Stimulated activated CD4-positive, alpha-beta T cell treated with anti-CD3 and anti-CD28 coated beads, Interleukin-1b, Interleukin-23, amount 100 ng/mL, for 24 hours (primary cell): ENCODE measurements around the gene IMMP2L.
"Not testable (repeated sequence)": the region's sequence is repeated elsewhere in the genome, so short reads cannot be mapped to it uniquely, and the experiment has no call there.

Experiments
- DNase-seq, 4 experiments: peaks; one replicate each; pipeline ENCODE4 v3.0.0-alpha.2; 2020; ENCODE audit warnings: low read depth in 4 of 4, low spot score in 1 of 4

The IMMP2L gene

DNA sequence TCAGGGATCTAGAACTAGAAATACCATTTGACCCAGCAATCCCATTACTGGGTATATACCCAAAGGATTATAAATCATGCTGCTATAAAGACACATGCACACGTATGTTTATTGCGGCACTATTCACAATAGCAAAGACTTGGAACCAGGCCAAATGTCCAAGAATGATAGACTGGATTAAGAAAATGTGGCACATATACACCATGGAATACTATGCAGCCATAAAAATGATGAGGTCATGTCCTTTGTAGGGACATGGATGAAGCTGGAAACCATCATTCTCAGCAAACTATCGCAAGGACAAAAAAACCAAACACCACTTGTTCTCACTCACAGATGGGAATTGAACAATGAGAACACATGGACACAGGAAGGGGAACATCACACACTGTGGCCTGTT is 96.5 kb downstream of the IMMP2L start:
- not testable (repeated sequence) for DNase-seq

DNA sequence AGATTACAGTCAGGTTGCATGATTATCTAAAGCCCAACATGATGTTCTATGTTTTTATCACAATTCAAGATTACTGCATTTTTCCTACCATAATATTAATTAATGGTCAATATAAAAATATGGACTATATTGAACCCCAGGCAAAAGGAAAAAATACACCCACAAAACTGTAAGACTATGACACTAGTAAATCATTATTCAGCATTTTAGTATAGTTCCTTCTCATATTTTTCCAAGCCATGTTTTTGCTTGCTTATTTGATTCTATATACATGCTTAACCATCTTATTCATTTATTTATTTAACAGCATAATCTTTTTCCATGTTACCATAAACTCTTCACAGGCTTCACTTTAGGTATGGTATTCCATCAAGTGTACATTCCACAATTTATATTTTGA is 101.6 kb downstream of the IMMP2L start:
- no peak for DNase-seq

DNA sequence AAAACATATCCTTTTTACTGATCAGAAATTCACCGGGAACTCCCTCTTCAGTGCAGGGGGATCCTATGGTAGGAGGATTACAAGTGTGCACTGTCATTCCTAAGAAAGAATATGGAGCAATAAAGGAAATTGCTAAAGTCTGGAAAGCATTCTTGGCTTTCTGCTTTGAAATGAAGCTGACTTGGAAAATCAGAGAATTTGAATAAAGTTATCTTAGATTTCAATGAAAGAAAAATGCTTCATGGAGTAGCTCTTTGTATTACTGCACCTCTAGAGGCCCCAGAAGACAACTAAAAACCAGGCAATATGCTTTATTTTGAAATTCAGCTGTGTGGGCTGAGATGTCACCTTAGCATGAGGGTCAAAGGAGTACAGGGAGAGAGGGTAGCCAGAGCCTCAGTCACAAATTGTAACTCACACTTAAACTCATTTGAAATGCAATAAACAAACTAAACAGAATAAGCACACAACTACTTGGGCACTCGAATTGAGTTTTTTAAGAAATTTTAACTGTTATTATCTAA is 102.5 kb downstream of the IMMP2L start:
- DNase-seq, result no peak

DNA sequence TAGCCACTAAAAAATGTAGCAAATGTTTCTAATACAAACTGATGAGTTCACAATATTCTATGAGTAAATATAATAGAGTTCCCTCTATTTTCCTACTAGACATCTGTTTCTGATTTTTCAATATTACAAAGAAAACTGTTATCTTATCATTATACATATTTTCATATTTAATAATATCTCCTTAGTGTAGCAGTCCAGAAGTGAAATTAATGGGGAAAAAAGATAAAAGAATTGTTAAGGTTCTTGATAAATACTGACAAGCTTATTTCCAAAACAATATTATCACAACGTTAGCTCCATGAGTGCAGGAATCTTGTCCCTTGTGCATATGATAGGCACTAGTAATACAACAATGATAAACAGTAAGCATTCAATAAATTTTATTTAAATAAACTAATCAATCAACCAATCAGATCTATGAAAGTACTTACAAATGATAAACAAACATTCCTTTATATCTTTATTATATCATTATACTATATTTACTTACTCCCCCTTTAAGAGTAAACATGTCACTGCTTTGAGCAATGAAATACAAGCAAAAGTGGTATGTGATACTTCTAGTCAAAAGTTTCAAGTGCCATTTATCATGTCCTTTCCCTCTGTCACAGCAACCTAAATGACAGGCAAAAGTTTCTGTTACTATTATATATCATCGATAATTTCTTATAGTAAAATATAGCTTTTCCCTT is 103.1 kb downstream of the IMMP2L start:
- DNase-seq, result no peak

DNA sequence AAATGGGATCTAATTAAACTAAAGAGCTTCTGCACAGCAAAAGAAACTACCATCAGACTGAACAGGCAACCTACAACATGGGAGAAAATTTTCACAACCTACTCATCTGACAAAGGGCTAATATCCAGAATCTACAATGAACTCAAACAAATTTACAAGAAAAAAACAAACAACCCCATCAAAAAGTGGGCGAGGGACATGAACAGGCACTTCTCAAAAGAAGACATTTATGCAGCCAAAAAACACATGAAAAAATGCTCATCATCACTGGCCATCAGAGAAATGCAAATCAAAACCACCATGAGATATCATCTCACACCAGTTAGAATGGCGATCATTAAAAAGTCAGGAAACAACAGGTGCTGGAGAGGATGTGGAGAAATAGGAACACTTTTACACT is 111.6 kb downstream of the IMMP2L start:
- not testable (repeated sequence) for DNase-seq

DNA sequence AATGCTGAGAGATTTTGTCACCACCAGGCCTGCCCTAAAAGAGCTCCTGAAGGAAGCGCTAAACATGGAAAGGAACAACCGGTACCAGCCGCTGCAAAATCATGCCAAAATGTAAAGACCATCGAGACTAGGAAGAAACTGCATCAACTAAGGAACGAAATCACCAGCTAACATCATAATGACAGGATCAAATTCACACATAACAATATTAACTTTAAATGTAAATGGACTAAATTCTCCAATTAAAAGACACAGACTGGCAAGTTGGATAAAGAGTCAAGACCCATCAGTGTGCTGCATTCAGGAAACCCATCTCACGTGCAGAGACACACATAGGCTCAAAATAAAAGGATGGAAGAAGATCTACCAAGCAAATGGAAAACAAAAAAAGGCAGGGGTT is 114.8 kb downstream of the IMMP2L start:
- not testable (repeated sequence) for DNase-seq

DNA sequence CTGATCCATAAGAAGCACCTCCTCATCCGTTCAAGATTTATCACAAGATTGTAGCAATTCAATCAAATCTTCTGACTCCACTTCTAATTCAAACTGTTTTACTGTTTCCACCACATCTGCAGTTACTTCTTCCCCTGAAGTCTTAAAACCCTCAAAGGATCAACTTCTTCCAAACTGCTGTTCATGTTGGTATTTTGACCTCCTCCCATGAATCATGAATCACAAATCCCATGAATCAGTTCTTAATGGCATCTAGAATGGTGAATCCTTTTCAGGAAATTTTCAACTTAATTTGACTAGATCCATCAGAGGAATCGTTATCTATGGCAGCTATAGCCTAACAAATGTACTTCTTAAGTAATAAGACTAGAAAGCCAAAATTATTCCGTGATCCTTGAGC is 122.3 kb downstream of the IMMP2L start:
- no peak for DNase-seq

DNA sequence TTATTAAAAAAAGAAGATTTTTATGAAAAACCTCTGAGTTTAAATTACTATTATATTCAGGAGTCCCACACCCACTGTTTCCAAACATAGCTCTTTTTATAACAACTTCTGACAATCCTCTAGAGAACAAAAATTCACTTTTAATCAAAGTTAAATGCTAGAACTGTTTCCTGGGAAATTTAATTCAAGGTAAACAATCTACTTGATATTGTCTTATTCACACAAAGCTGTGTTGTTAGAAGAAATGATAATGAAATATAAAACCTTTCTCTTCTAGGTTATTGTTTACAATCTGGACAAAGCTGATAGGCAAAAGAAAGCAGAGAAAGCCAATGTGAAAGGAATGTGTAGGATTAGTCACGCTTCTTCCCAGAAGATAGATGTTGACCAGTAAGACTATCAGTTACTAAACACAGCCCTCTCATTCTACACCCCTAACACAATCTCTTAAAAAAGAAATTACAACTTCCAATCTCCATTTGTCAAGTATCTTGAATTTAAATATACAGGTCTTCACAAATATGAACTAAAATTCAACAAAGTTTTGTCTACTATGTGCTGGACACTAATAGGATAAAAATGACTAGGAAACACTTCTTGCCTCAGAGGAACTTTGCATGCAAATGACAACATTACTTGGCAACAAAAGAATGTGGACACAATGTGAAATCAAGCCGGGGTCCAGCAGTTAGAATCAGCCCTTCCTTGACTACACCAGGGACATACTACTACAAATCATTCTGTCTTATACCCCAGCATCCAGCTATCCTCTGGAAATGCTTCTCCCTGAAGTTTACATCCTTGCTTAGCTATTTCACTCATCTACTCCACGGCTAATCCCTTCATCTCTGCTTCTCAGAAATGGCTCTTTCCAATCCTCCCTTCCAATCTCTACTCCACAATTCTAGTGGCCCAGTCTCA is 123.7 kb downstream of the IMMP2L start:
- no peak for DNase-seq

DNA sequence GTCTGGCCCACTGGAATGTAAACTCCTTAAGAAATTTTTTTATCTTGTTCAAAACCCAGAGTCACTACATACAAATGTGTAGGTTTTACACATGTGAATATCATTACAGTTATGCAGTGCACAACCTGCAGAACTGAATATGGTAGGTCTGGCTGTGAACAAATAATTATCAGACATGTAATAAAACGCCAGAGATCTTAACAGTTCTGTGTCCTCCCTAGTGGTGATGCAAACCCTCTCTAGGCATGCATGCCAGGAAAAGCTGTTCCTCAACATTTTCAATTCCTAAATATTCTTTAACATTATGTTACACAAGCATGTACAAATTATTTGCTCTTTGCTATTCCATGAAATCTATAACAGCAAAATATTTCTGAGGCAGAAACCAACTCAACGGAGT is 124.6 kb downstream of the IMMP2L start:
- DNase-seq, result no peak

DNA sequence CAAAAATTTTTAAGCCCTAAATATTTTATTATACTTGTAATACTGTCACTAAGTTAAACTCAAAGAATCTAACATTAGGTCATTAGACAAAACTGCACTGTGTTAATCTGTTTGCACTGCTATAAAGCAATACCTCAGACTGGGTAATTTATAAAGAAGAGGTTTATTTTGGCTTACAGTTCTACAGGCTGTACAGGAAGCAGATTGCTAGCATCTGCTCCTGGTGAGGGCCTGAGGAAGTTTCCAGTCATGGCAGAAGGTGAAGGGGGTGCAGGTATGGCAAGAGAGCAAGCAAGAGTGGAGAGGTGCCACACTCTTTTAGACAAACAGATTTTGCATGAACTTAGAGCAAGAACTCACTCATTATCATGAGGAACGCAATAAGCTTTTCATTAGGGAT is 125.7 kb downstream of the IMMP2L start:
- DNase-seq, result no peak

DNA sequence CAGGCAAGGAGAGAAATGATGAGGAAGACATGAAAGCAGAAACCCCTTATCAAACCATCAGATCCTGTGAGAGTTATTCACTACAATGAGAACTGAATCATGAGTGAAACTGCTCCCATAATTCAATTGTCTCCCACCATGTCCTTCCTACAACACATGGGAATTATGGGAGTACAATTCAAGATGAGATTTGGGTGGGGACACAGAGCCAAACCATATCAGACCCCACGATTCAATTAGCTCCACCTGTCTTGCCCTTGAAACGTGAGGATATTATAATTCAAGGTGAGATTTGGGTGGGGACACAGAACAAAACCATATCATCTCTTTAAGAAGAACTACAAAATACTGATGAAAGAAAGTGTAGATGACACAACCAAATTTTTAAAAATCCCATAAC is 128.9 kb downstream of the IMMP2L start:
- no peak for DNase-seq

DNA sequence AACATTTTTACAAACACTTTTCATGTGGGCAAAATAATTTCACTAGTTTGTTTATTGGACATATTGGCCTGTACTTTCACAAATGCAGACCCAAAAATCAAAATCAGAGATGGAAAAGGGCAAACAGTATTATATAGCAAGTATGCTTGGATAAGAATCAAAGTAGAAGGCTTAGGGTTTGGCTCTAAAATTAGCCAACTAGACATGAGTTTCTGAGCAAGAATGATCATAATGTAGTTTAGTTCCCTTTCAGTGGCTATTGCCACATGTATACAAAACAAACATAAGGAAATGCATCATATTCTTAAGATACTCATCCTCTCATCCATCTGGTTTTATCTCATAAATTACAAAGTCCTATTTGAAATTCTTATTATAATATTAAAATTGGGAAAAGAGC is 132.5 kb downstream of the IMMP2L start:
- DNase-seq, result no peak

DNA sequence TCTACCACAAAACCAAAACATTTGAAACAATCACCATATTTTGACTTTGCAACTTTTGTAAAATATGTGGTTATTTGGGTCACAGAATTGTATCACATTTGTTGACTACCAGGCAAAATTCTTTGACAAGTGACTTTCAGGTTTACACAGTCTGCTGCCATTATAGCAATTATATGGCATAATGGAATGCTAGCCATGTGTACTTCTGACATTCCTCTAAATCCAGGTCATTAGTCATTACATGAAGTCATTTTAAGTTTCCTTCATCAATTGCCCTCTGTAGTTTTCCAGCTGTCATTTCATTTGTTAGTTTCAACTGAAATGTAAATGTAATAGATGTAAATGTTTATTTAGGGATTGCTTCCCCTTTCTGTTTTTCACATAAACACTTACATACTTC is 137.5 kb downstream of the IMMP2L start:
- no peak for DNase-seq

DNA sequence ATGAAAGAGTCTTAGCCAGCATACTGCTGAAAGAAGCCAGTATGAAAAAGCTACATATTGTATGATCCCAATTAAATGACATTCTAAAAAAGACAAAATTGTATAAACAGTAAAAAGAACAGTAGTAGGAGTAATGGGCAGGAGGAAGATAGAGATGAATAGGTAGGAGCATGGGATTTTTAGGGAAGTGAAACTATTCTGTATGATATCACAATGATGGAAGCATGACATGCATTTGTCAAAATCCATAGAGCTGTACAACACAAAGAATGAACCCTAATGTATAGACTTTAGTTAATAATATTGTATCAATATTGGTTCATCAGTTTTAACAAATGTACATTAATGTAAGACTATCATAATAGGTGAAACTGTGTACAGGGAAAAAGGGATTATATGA is 147.9 kb downstream of the IMMP2L start:
- no peak for DNase-seq

DNA sequence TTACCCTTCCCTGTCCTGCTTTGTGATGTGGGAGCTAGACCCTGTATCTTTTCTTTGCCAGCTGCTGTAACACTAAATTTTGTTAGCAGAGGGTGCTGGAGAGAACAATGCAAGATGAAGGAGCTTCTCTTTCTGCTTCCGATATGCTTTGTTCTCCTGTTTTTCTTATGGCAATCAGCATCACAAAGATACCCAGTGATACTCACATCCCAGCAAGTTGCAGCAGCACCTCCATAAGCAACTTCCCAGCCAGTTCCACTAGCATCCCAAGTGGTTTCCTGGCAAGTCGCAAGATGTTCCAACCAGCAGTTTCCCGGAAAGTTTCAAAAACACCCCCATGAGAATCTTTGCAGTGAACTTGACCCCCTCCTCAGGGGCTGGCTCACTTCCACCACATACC is 148.6 kb downstream of the IMMP2L start:
- no peak for DNase-seq

DNA sequence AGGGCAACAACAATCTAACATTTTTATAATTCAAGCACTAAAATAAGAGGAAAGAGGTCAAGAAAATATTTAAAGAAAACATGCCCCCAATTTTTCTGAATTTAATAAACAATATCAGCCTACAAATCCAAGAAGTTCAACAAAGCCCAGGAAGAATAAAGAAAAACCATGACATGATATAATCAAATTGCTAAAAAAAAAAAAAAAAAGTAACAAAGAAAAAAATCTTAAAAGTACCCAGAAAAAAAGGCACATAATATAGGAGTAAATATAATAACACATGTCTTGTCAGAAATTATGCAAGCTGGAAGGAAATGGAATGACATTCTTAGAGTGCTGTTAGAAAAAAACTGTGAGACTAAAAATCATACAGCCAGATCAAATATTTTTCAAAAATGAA is 151.4 kb downstream of the IMMP2L start:
- no peak for DNase-seq

DNA sequence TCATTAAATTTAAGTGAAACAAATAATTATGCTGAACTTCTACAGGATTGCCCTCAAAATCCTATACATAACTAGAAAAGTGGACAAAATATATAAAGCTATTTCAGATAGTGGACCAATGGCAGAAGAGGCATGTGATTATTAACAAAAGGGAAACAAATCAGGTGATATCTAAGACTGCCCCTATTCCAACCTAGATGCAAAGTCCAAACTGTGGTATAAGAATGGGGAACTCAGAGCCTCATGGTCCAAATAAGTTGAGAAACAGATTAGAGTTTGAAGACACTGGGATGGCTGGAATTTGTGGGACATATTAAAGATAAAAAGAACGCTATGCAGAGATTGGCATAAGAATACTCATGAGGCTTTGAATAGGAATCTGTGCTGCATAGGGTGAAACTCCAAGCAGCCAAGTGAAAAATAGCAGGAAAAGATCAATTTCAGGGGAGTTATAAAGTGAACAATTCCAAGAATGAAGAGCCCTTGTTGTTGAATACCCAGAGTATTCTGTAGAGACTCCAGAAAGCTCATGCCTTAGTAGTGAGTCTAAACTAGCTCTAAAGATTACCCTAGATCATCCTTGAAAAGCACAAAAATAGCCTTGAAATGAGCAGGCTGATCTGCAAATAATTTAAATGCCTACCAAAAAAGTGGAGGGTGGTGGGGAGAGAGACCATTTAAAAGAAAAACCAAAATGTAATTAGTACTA is 152.4 kb downstream of the IMMP2L start:
- no peak for DNase-seq

DNA sequence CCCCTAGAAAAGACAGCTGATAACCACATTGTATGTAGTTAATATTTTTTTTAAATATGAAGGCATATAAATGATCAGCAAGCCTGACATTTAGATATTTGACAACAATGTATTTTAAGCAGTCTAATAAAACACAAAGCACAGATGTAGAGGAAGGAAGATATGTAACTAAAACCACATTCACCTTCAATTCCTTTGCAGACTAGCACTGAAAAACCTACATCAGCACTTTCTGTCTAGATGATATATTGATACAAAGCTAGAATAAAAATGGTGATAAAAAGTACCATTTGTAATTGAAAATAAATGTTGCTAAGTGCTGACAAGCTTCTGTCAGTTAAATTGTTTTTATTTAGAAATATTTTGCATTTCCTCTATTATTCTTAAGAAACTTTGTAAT is 153.6 kb downstream of the IMMP2L start:
- DNase-seq, result no peak

DNA sequence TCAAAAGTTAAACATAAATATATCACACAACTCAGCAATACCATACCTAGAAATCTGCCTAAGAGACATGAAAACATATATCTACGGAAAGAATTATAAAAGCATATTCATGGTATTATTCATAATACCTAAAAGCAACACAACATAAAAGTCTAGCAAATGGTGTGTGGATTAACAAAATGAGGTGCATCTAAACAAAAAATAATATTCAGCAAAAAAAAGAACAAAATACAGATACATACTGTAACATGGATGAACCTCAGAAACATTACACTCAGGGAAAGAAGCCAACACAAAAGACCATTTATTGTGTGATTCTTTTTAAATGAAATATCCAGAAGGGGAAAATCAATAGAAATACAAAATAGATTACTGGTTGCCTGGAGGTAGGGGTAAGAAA is 155.0 kb downstream of the IMMP2L start:
- DNase-seq, result no peak

DNA sequence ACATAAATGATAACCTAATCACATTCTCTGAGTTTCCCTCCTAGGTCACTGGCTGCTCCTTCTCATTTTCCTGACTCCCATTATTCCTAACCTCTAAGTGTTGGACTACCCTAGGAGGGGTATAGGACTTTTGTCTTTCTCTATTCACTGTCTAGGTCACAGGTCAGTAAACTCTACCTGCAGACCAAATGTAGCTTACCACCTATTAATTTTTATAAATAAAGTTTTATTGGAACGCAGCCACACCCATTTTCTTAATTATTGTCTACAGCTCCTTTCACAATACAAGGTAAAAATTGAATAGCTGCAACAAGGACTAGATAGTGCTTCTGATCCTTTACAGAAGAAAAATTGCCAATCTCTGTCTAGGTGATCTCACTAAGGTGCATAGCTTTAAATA is 156.7 kb downstream of the IMMP2L start:
- DNase-seq, result no peak

DNA sequence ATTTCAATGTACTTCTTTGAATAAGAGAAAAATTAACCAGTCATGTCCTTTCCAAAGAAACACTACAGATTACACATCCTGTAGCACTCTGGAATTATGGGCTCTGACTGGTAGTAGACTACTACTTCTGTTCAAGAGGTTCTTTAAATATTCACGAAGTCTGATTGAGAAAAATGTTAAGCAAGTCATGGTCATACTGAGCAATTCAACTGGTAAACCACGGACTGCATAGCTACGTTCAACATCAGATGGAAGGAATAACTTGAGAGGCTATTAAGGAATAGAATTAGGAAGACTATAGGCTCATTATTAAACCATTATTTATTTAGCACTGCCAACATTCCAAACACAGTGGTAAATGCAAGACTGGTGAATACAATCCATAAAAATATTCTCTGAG is 160.8 kb downstream of the IMMP2L start:
- DNase-seq, result no peak

DNA sequence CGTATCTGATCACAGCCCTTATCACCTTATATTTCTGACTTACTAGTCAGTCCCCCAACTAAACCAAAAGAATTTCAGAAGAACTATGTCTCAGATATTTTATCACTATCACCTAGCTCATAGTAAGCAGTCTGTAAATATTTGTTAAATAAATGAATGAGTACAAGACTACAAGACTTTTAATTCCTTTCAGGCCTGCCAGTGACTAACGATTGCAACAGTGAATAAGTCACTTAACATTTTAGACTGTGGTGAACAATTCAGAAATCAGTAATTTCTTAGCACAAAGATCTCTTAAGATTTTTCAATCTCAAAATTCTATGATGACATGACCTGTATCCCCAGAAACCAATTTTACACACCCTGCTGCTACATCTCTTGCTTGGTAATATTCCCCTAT is 162.2 kb downstream of the IMMP2L start:
- no peak for DNase-seq
